ENCODE results near the gene TSHB. TPM values are rescaled to one million over a fixed set of nuclear protein-coding genes. Genes with fewer than 3 reads are reported as not detected.

The TSHB gene
- total and polyA plus RNA-seq, 3 experiments from 2014 or later = not detected

DNA sequence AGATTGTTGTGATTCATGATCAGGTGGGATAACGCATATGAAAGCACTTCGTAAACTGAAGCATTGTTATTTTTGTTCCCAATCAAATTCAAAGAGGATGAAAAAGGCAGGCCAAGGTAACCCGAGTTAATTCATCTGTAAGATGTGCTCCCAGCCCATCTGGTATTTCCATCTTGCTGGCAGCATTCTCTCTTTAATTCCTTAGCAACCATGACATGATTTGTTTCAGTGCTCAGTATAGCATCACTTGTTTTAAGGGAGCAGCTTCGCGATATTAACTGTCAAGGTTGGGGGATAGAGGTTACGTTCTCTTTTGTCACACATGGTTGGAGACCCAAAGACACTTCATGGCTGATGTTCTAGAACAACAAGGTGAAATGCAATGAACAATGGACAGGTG, 53.3 kb downstream of the TSHB start:
- no peak overlapping the region for H3K4me3 ChIP-seq (ENCODE audit: low read length)
- H3K4me1 ChIP-seq (ENCODE audit: insufficient read depth, low read length) = peaks cover 14% of the 10 kb centered on the region
- no peaks in the 10 kb centered on the region for H3K27me3 ChIP-seq (ENCODE audit: insufficient read depth, low read length, poor library complexity, severe bottlenecking)
- H3K36me3 ChIP-seq (ENCODE audit: insufficient read depth, low read length) = no peaks in the 10 kb centered on the region
- no peak for DNase-seq
- no peaks in the 10 kb centered on the region for H3K27me3 Mint-ChIP-seq
- no peaks in the 10 kb centered on the region for H3K9me3 ChIP-seq (ENCODE audit: low read length)
- H3K36me3 Mint-ChIP-seq = peaks cover 0 to 4% (median 0%) of the 10 kb centered on the region in 3 donors
- H3K4me3 Mint-ChIP-seq = no peak overlapping the region
- peak overlapping the region in 1 of 8 donors; percentile 29 for H3K27ac Mint-ChIP-seq
- POLR2A ChIA-PET = no interaction called here
- peaks cover 22 to 34% (median 28%) of the 10 kb centered on the region in 3 donors for H3K4me1 Mint-ChIP-seq
- H3K9me3 Mint-ChIP-seq = no peaks in the 10 kb centered on the region
- no peak overlapping the region for H3K27ac ChIP-seq (ENCODE audit: low read depth, low read length)
- CTCF ChIA-PET = interaction anchor here (1.0 kb wide), 1 partner anchor 18 kb away, joined by 3 read pairs; no protein-coding TSS in a partner anchor

Other genes starting within 250 kb of the TSHB start
- 10 to 100 TPM; 66.0 to 70.3 TPM for gene SIKE1, start 249.1 kb upstream of the TSHB start, total RNA-seq
- 29.7 TPM for gene SIKE1, start 249.1 kb upstream of the TSHB start, polyA plus RNA-seq
- not detected for gene SYCP1, start 175.0 kb upstream of the TSHB start, total RNA-seq
- not detected for gene SYCP1, start 175.0 kb upstream of the TSHB start, polyA plus RNA-seq
- 1 to 10 TPM; 1.3 to 2.0 TPM for gene TSPAN2, start 59.7 kb downstream of the TSHB start, total RNA-seq
- 7.1 TPM for gene TSPAN2, start 59.7 kb downstream of the TSHB start, polyA plus RNA-seq